ENCODE measurements around the gene IQGAP1. TPM values are rescaled to one million over a fixed set of nuclear protein-coding genes. Genes with fewer than 3 reads are reported as not detected.

IQGAP1 gene
- total RNA-seq, 2 donors from 2014 or later, result 79.6 to 92.9 TPM

DNA sequence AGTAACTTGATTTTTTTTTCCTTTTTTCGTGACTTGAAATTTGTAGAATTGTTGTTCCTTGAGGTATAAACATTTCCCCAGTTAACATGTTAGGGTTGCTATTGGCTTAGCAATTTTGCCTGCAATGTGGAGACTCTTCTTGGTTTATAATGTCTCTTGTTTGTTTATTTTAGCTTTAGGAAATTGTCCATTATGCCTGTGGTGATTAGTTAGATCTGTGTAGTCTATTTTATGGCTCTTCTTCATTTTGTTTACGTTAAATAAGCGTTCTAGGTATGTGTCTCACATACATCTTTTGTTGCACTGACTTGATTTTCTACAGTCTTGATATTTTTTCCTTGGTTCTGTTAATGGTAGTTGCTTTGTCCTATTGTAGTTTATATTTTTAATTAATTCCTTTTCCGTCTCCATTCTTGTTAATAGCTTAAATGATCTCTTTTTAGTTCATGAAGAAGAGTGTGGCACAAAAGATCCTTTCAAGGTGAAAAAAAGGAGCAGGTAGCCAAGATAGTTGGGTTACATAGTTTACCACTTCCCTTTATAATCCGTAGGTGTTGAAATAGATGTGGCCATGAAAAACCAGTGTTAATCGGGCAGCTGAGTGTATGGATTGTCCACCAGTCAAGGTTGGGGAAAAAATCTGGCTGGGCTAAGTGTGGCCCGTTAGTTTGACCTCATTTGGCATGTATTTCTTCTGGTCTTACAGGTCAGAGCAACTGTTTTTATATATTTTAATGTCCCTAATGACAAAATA, 12.1 kb downstream of the IQGAP1 start:
- DNase-seq (peak in 1 of 4 donors; percentile 19), ATAC-seq (peak; percentile 39)
- intact Hi-C loops (cut with DNase I), result no loop called here
- WGBS, 2 donors, result 50 to 55% methylated on average over 7 of the region's 7 CpGs
- Histone ChIP-seq H3K4me3 (no peak overlapping the region), H3K27me3 (no peaks in the 10 kb centered on the region), H3K4me1 (peaks cover 50% of the 10 kb centered on the region), H3K36me3 (replicated peaks in 1 of 2; ENCODE audit: insufficient read depth in 1 of 2, low read depth in 2 of 2) (no peaks in the 10 kb centered on the region), H3K27ac (peak overlapping the region; percentile 83 to 94 (median 88)), H3K9me3 (no peaks in the 10 kb centered on the region)
- TF ChIP-seq, protein P1, sequence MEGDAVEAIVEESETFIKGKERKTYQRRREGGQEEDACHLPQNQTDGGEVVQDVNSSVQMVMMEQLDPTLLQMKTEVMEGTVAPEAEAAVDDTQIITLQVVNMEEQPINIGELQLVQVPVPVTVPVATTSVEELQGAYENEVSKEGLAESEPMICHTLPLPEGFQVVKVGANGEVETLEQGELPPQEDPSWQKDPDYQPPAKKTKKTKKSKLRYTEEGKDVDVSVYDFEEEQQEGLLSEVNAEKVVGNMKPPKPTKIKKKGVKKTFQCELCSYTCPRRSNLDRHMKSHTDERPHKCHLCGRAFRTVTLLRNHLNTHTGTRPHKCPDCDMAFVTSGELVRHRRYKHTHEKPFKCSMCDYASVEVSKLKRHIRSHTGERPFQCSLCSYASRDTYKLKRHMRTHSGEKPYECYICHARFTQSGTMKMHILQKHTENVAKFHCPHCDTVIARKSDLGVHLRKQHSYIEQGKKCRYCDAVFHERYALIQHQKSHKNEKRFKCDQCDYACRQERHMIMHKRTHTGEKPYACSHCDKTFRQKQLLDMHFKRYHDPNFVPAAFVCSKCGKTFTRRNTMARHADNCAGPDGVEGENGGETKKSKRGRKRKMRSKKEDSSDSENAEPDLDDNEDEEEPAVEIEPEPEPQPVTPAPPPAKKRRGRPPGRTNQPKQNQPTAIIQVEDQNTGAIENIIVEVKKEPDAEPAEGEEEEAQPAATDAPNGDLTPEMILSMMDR (IDR thresholded peaks at IDR 0.05), result no peak
- no peak for TF ChIP-seq POLR2A (IDR thresholded peaks at IDR 0.05)

DNA sequence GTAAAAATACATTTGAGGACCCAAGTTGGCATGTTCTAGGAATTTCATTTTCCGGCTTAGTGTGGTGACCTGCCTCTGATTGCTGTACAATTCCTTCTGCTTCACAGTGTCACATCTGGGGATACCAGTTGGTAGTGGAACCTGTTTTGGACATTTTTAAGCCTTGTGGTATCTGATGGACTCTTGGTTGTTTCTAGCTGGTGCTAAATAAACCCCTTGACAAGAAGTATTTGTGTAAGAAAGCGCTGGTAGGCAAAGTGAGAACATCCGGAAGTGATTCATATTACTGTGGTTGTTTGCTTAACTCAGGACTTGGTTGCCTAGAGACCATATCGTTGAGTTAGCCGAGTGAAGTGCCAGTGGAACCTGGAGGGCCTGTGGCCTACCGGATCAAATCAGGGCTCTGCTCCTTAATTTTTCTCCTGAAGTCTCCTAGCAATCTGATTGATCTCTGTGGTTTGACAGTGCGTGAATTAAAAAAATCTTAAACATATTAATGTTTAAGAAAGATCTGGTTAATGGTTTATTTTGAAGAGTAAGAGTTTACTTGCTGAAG, 12.8 kb downstream of the IQGAP1 start:
- Histone ChIP-seq H3K27ac (peak overlapping the region; percentile 83 to 94 (median 88)), H3K27me3 (no peaks in the 10 kb centered on the region), H3K9me3 (no peaks in the 10 kb centered on the region), H3K4me3 (no peak overlapping the region), H3K36me3 (replicated peaks in 1 of 2; ENCODE audit: insufficient read depth in 1 of 2, low read depth in 2 of 2) (no peaks in the 10 kb centered on the region), H3K4me1 (peaks cover 47% of the 10 kb centered on the region)
- peak; percentile 100 for ATAC-seq
- DNase-seq, result peak; percentile 76 to 92 (median 84)
- TF ChIP-seq POLR2A (IDR thresholded peaks at IDR 0.05), result peak in 2 of 3 donors; percentile 35 to 61
- TF ChIP-seq, protein P1 (IDR thresholded peaks at IDR 0.05), result no peak
- 3 to 4% methylated on average over 7 of the region's 7 CpGs for WGBS, 2 donors
- intact Hi-C loops (cut with DNase I), result no loop called here

DNA sequence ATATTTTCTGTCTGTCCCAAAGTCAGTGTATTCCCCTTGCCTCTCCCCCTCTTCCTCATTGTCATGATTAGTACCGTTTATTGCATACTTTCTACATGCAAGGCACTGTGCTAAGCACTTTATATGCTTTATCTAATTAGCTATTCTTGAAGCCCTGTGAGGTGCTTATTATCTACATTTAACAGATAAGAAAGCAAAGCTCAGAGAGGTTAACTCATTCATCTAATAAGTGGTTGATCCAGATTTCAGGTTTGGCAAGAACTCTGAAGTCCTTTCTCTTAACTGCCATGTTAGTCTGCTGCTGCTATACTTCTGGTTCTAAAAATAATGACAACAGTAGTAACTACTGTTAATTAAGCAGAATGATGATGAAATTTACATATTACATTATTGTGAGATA, 13.5 kb downstream of the IQGAP1 start:
- WGBS, 2 donors, result 0 to 7% methylated on average over 1 of the region's 1 CpG
- TF ChIP-seq, protein P1 (IDR thresholded peaks at IDR 0.05), result no peak
- TF ChIP-seq POLR2A (IDR thresholded peaks at IDR 0.05), result no peak
- Histone ChIP-seq H3K27me3 (no peaks in the 10 kb centered on the region), H3K36me3 (replicated peaks in 1 of 2; ENCODE audit: insufficient read depth in 1 of 2, low read depth in 2 of 2) (no peaks in the 10 kb centered on the region), H3K4me1 (peaks cover 44% of the 10 kb centered on the region), H3K9me3 (no peaks in the 10 kb centered on the region), H3K27ac (peak overlapping the region; percentile 63 to 94 (median 84)), H3K4me3 (no peak overlapping the region)
- DNase-seq (no peak), ATAC-seq (peak; percentile 9)
- intact Hi-C loops (cut with DNase I), result no loop called here

DNA sequence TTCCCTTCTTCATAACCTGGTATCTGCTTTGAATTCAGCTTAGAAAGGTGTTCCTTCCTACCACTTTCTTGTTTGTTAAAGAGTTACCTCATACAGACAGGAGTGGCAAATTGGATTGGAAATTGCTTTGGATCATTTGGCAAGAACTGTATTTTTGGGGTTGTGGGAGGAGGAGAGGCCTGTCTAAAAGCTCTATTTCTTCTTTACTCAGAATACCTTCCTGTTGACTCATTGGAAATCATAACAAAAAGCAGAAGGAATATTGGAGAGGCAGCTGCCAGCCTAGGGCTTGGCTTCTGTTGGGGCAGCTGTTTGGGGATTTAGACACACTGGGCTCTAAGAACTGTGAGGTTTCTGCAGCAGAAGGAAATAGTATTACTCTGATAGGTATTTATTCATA, 14.2 kb downstream of the IQGAP1 start:
- intact Hi-C loops (cut with DNase I), result no loop called here
- no peak for TF ChIP-seq POLR2A (IDR thresholded peaks at IDR 0.05)
- TF ChIP-seq, protein P1 (IDR thresholded peaks at IDR 0.05), result no peak
- no peak overlapping the region for H3K4me3 ChIP-seq
- H3K27ac ChIP-seq, result peak overlapping the region; percentile 63 to 94 (median 84)
- H3K36me3 ChIP-seq (replicated peaks in 1 of 2; ENCODE audit: insufficient read depth in 1 of 2, low read depth in 2 of 2), result no peaks in the 10 kb centered on the region
- no peaks in the 10 kb centered on the region for H3K9me3 ChIP-seq
- H3K27me3 ChIP-seq, result no peaks in the 10 kb centered on the region
- H3K4me1 ChIP-seq, result peaks cover 44% of the 10 kb centered on the region
- DNase-seq, result peak in 2 of 4 donors; percentile 35 to 52
- peak; percentile 24 for ATAC-seq
